Tongue (tissue), 2 donors: ENCODE measurements around the gene FNDC3A. TPM values are rescaled to one million over a fixed set of nuclear protein-coding genes. Genes with fewer than 3 reads are reported as not detected.
A peak's percentile ranks its signal among the peaks of the same experiment; 100 is the strongest.
"Not testable (repeated sequence)": the region's sequence is repeated elsewhere in the genome, so short reads cannot be mapped to it uniquely, and the experiment has no call there.

Source experiments
- DNase-seq: peaks from one replicate; pipeline ENCODE4 v3.0.0-alpha.2; 2015
- total RNA-seq: library from RNA; depleted of rRNA; stranded (reverse); fragments of >200 nt; gene quantifications from one replicate; pipeline ENCODE4 v1.2.3, GENCODE V29; 2014

FNDC3A gene
- total RNA-seq, 1 donor from 2014 or later = 64.2 TPM

- no peak for DNase-seq
These were observed 171.2 kb downstream of the FNDC3A start for GRCh38 chr13:49146950-49147355.

DNA sequence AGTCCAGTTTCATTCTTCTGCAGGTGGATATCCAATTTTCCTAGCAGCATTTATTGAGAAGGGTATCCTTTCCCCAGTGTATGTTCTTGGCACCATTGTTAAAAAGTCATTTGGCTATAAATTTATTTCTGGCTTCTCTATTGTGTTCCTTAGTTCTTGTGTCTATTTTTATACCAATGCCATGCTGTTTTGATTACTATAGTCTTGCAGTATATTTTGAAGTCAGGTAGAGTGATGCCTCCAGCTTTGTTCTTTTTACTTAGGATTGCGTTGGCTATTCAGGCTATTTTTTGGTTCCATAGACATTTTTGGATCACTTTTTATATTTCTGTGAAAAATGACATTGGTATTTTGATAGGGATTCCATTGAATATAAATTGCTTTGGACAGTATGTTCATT is 172.7 kb downstream of the FNDC3A start:
- no peak for DNase-seq

- not testable (repeated sequence) for DNase-seq
These were observed 182.4 kb downstream of the FNDC3A start for GRCh38 chr13:49157955-49158584.

DNA sequence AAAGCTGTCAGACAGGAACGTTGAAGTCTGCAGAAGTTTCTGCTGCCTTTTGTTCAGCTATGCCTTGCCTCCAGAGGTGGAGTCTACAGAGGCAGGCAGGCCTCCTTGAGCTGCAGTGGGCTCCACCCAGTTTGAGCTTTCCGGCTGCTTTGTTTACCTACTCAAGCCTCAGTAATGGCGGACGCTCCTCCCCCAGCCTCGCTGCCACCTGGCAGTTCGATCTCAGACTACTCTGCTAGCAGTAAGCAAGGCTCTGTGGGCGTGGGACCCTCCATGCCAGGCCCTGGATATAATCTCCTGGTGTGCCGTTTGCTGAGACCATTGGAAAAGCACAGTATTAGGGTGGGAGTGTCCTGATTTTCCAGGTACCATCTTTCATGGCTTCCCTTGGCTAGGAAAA is 187.4 kb downstream of the FNDC3A start:
- not testable (repeated sequence) for DNase-seq

DNA sequence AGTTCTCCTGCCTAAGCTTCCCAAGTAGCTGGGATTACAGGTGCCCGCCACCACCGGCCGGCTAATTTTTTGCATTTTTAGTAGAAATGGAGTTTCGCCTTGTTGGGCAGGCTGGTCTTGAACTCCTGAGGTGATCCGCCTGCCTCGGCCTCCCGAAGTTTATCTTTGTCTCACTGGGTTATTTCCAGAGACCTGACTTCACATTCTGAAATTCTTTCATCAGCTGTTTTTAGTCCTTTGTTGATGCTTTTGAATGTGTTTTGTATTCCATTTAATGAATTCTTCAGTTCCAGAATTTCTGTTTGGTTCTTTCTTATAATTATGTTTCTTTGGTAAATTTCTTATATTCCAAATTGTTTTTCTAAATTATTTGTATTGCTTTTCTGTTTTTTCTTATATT is 189.0 kb downstream of the FNDC3A start:
- DNase-seq = no peak

DNA sequence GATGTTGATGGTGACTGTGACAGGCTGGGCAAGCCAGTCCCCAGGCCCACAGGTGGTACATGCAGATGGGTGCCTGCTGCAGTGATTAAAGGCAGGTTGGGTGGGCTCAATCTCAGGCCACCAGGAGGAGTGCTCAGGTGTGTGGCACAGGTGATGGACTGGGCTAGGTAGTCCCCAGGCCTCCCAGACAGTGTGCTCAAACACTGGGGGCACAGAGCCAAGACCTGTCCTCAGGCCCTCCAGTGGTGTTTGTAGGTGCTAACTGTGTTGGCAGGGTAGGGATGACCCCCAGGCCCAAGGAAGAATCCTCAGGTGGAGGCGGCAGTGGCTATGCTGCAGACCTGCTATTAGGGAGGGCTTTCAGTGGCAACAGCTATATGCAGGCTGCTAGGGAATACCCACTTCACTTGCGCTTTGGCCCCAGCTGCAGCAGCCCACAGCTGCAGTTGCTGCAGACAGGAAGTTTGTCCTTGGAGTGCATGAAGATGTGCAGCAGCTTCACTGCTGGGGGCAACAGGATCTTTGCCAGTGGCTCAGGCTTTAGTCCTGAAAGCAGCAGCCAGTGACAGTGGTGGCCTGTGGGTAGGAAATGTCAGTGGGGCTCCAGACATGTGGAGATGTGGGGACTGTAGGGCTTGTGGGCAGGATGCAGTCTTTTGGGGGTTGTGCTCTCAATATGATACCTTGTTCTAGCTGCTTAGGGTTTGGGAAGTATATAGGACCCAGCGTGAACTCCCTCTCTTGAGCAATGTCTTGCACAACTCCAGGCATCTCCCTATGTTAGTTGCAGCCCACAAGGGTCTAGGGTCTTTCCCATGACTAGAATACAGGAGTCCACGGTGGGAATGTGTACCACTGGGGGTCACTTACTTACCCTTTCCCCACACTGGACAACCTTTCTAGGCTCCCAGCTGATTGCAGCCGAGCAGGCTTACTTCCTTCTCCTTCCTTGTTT is 190.4 kb downstream of the FNDC3A start:
- no peak for DNase-seq

DNA sequence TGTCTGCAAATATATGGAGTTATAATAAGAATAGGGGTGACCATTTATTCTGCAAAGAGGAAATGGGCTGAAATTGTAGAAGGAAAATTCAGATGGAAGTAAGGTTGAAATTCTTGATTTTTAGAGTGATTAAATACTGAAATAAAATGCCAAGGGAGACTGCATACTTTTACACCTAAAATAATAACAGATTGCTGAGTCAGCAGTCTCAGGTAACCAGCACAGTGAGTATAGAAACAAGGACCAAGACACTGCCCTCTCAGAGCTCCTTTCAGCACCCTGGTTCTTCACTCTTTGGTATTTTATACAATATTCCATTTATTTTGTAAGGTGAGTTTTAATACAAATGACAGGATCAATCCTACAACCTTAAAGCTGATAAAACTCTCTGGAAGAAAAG is 195.6 kb downstream of the FNDC3A start:
- DNase-seq = no peak

- DNase-seq = no peak
These were observed 208.1 kb downstream of the FNDC3A start for GRCh38 chr13:49183672-49184325.

DNA sequence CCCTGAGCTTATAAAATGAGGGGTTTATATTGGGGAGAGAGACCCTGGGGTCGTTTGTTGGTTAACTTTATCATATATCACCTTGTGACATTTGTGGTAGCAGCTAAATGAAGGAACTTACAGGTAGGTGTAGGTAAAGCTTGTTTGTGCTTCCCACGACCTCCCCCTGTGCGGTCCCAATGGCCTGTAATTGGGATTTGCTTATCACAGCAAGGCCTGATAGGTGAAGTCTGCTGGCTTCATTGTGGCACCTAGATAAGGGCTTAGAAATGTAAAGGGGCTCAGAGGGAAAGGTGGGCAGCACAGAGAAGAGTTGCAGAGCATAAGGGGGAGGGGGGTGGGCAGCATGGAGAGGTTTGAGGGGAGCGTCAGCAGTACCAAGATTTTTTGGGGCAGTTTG is 208.9 kb downstream of the FNDC3A start:
- DNase-seq = no peak

DNA sequence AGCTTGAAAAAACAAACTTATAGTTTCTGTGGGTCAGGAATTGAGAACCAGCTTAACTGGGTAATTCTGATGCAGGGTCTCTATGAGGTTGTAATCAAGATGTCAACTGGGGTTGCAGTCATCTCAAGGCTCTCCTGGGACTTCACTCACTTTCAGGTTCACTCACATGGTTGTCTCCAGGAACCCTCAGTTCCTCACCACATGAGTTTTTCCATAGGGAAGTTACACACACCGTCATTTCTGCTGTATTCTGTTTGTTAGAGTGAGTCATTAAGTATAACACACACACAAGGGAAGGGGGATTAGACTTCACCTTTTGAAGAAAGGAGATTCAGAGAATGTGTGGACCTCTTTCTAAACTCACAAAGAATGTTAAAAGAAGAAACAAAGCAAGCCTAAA is 209.6 kb downstream of the FNDC3A start:
- no peak for DNase-seq

DNA sequence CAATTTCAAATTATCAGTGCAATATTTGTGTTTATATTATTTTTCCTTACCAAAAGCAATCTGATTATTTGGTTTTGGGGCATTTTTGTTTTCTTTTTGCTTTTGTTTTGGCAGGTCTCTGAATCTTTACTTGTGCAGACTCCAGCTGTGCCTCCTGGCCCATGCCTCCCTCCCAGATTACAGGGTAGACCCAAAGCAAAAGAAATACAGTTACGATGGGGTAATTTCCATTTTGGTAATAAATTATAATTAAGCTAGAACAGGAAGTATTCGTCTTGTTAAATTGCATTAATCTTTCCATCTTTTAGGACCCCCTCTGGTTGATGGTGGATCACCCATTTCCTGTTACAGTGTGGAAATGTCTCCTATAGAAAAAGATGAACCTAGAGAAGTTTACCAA is 215.2 kb downstream of the FNDC3A start:
- no peak for DNase-seq

GRCh38 chr13:49206641-49207040 is 230.9 kb downstream of the FNDC3A start:
- no peak for DNase-seq

DNA sequence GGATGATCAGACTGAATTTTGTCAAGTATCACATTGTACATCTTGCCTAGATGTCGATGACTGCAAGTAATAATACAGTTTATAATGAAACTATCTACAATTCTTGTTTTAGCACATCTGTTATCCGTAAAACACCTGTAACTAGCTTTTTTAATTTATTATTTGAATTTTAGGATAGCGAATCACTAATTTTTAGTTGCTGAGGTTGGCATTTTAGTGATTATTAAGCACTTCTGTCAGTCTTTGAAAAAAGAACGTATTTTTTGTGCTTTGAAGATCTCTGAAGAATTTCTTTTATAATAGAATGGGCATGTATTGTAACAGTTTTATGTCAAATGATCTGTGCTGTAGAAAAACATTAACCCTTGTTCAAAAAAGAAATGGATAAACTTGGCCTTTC is 232.9 kb downstream of the FNDC3A start:
- no peak for DNase-seq

- DNase-seq = no peak
These were observed 234.4 kb downstream of the FNDC3A start for GRCh38 chr13:49210114-49210513.

- no peak for DNase-seq
These were observed 235.0 kb downstream of the FNDC3A start for GRCh38 chr13:49210669-49211068.

DNA sequence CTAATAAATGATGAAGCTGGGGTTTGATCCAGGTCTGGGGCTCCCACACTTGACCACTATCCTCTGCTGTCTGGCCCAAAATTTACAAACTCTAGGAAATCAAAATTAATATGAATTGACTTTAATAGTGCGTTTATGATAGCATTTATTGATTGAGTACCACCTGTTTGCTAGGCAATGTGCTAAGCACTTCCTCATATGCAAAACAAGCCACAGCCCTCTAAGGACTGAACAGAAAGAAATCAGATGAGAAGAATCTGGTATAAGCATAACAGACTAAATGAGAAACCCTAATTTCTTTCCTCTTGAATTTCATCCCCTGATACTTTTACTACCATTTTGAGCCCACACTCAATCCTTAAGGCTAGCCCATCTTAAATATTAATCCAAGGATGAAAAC is 237.8 kb downstream of the FNDC3A start:
- no peak for DNase-seq

DNA sequence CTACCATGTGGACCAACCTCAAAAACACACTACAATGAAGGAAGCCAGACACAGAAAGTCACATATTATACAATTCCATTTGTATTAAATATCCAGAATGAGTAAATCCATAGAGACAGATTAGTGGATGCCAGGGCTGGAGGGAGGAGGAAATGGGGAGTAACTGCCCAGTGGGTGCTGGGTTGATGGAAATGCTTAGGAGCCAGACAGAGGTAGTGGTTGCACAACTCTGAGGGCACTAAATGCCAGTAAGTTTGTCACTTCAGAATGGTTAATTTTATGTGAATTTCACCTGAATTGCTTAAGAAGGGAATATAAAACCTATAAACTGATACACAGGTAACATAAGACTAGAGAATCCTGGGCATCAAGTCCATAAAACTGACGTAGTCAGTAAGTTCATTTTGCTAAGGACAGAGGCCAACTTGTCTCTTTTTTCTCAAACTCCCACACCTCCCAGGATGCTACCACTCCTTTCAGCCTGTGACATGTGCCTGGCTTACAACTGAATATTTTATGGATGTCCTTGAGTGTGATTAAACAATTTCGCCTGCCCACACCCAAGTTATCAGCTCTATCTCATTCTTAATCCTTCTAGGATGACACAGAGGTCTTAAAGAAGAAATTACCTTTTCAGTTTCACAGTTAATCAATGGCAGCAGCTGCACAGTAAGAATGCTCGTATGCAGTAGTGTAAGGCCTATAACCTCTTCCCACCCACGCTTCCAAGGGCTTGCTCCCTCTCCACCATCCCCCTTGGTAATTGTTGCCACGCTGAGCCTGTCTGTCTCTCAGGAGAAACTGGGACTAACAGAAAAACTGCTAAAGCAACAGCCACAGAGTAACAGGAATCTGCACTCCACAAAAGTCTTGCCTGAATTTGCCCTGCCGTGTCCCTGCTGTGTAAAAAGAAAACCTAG is 238.5 kb downstream of the FNDC3A start:
- DNase-seq = no peak

GRCh38 chr13:49214917-49215376 is 239.2 kb downstream of the FNDC3A start:
- peak; percentile 12 for DNase-seq

GRCh38 chr13:49216334-49216733 is 240.6 kb downstream of the FNDC3A start:
- DNase-seq = no peak

- DNase-seq = no peak
These were observed 242.3 kb downstream of the FNDC3A start for GRCh38 chr13:49217962-49218492.

DNA sequence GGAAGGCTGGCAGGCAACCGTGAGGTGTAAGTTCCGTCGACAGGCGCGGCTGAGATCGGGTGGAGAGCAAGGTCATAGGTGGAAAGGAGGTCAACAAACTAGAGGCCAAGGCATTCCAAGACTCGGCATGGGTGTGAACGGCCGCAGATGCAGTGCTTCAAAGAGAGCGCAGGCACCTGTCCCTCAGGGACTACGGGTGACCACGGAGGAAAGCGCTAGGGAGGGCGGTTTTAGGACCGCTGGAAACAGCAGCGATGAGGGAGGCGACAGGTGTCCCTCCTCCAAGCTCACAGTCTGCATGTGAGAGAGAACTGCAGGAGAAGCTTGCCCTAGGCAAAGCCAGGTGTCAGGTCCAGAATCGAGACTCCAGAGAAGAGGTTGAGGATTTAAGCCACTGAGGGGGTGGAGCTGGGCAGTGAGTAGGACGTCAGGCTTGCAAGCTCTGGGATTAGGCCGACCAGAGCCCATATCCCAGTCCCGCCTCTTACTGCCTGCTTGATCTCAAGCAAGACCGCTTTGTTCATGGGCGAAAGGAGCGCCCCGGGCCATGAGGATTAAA is 242.9 kb downstream of the FNDC3A start:
- peak; percentile 20 for DNase-seq
